CMK (cell line): ENCODE results near the gene OR6B3.

Experiments used
- DNase-seq: peaks from one replicate; pipeline ENCODE4 v3.0.0-alpha.2; 2010; ENCODE audit warnings: low read depth

Gene OR6B3

DNA sequence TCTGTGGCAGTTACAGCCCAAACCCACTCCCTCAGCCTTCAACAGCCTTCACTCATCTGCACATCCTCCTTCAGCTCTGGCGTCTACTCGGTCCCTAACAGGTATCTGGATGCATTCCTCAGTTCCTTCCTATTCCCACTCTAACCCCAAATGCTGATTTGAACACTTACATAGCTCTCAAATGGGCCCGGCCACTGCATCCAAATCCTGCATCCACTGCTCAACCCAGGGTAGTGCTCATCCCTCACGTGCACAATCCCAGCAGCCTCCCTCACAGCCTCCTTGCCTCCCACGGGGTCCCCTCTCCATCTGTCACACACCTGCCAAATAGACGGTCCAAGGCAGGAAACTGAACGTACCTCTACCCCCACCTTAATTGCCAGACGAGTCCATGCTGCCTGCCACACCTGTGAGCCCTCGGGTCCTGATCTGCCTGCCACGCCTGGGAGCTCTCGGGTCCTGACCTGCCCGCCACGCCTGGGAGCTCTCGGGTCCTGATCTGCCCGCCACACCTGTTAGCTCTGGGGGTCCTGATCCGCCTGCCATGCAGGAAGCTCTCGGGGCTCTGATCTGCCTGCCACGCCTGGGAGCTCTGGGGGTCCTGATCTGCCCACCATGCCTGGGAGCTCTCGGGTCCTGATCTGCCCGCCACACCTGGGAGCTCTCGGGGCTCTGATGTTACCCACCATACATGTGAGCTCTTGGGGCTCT lies 9.9 kb downstream of the OR6B3 start:
- DNase-seq, result no peak

DNA sequence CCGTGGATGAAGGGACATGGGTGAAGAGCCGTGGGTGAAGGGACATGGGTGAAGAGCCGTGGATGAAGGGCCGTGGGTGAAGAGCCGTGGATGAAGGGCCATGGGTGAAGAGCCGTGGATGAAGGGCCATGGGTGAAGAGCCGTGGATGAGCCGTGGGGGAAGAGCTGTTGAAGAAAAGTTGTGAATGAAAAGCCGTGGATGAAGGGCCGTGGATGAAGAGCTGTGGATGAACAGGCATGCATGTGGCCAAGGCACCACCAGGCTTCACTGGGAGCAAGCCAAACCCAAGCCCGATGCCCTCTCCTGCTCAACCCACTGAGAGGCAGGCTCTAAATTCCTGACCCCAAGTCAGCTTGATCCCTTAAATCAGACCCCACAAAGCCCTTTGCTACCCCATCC lies 10.6 kb downstream of the OR6B3 start:
- DNase-seq, result no peak

DNA sequence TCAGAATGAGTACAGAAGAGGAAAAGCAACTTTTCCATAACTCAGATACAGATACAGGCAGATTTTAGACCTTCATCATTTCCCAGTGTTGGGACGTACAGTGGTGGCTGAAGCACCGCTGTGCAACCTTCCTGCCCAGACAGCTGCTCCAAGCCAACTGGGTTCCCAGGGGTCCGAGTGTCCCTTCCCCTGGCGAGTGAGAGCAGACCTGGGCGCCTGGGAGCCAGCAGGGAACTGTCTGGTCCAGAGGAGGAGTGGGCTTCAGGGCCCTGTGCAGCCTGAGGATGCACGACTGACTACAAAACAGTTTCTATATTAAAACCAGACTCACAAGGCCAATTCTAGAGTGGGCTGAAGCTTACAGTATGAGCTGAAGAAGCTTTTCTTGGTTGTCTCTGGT lies 12.0 kb downstream of the OR6B3 start:
- DNase-seq, result no peak

DNA sequence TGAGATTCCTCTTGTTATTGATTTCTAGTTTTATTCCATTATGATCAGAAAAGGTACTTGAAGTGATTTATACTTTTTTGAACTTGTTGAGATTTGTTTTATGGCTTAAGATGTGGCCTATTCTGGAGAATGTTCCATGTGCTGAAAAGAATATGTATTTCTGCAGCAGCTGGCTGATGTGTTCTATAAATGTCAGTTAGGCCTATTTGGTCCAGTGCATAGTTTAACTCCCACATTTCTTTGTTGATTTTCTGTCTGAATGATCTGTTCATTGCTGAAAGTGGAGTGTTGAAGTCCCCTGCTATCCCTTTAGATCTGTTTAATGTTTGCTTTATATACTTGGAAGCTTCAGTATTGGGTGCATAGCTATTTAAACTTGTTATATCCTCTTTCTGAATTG lies 16.0 kb downstream of the OR6B3 start:
- DNase-seq, result no peak

DNA sequence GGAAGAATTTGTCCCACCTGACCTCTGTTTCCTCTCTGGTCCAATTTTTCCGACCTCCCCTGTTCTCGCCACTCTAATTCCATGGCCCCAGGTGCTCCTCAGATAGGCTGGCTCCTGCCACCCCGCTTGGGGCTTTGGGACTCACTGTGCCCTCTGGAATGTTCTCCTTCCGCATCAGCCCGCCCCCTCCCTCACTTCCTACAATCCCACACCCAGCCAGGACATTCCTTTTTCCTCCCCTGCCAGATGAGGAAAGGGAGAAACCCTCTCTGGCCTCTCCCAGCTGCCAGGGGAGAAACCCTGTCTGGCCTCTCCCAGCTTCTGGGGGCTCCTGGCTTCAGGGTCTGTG lies 20.0 kb downstream of the OR6B3 start:
- DNase-seq, result no peak

DNA sequence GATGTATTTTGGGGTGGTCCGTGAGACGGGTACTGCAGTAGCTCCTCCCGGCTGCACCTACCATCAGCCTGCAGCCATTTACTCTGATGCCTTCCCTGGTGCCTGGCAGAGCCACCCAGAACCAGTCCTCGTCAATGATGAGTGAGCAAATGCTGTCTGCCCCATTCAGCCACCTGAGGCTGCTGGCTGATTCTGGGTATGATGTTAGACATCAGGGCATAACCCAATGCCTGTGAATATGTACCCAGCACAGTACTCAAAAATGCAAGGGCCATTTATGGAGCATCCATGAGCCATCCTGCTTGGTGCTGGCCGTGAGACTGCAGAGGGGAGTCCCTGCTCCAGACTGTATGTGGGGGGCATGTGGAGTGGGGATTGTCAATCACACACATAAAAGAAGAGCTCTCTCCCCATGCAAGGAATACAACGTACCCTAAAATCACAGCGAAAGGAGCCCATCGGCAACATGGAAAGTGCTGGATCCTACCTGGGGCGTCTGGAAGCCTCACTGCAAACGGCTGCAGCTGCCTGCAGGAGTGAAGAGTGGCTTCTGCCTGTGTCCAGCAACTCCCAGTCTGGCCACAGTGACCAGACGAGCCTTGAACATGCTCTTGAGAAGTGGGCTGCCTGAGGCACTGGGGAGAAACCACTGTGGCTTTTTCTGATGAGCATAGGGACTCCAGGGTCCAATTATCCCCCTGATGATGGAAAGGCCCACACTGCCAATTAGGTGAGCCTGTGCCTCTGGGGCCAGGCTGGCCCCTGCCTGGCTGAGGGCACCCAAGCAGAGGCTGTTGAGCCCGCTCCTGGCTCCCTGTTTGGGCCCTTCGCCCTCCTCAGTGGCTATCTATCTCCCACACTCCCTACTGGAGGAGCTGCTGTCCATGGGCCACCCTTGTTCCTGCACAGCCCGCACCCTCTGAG lies 20.7 kb downstream of the OR6B3 start:
- DNase-seq, result no peak

DNA sequence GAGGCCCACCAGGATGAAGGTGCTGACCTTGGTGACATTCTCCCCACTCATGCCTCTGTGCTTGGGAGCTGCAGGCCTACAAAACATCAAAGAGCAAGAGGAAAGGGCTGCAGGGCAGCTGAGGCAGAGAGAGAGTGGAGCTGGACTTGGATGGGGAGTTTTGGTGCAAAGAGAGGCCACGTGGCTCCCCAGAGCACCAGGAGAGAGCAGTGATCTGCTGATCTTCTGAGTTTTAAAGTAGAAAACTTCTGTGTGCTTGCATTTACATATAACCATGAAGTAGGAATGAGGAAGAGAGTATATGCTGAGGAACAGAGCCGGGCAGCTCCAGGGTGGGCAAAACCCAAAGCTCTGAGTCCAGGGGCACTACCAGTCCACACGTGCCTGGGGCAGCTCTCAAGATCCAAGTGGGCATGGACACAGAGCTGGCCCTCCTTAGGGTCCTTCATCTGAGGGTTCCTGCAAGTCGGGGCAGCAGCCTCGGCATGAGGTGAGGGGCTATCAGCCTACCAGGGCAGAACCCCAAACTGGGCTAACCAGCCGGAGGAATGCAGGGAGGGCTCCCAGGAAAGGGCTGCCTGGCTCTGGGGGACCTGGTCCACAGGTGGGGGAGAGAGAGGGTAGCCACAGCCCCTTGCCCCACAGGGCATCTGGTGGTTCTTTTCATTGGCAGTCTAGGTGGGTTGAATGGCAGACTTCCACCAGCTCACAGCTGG lies 22.8 kb downstream of the OR6B3 start, which contains the start of gene OR6B2:
Gene OR6B2, minus strand, starts transcription at position 51 of the 716 bp plus-strand sequence. Its CDS starts 0 bp downstream, at position 51.
- DNase-seq, result no peak

DNA sequence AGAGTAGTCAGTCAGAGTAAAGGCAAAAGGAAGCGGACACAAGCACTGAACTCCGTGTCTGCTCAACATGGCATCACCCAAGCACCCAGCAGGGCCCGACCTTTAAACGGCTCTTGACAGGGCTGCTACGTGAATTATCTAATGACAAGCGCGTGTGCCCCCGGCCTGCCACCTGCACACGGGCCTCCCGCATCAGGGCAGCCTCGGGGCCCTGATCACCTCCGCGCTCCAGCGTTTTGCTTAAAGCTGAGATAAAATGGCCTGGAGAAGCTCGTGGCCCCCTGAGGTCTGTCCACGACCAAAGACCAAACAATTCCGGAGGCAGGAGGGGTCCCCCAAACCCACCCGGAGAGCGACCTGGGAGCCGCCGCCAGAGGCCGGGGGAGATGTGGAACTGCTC lies 28.6 kb downstream of the OR6B3 start:
- peak; percentile 18 for DNase-seq

DNA sequence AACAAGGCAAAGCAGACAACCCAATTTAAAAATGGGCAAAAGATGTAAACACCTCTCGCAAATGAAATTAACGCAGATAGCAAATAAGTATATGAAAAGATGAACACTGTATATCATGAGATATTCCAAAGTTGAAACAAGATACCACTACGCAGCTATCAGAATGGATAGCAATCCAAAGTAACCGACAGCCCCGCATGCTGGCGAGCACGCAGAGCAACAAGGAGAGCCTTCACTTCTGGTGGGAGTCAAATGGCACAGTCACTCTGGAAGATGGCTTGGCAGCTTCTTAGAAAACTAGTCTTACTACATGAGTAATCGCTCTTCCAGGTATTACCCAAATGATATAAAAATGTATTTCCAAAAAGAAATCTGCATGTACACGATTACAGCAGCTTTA lies 29.5 kb downstream of the OR6B3 start:
- no peak for DNase-seq

DNA sequence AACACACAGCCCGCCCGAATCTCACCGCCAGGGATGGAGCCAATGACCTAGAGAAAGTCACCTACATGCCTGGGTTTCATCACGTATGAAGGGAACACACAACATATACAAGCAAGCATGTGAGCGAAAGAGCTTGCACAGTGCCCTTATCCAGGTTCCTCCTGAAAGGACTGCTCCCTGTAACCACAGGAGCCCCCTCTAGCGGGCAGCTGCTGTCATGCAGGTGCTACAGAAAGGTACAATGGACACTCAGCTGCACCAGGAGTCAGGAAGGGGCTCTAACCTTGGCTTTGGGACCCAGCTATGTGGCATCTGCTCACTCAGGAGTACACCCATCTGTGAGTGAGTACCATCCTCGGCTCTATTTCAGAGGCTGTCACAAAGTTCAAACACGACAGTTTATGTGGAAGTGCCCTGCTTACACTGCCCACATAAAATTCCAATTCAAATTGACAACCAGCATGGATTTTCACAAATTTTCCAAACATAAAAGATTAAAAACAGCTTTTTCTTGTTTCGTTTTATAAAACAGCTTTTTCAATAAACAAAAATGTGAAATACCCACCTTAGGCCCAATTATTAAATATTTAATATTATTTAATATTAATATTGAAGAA lies 31.7 kb downstream of the OR6B3 start:
- peak; percentile 51 for DNase-seq

DNA sequence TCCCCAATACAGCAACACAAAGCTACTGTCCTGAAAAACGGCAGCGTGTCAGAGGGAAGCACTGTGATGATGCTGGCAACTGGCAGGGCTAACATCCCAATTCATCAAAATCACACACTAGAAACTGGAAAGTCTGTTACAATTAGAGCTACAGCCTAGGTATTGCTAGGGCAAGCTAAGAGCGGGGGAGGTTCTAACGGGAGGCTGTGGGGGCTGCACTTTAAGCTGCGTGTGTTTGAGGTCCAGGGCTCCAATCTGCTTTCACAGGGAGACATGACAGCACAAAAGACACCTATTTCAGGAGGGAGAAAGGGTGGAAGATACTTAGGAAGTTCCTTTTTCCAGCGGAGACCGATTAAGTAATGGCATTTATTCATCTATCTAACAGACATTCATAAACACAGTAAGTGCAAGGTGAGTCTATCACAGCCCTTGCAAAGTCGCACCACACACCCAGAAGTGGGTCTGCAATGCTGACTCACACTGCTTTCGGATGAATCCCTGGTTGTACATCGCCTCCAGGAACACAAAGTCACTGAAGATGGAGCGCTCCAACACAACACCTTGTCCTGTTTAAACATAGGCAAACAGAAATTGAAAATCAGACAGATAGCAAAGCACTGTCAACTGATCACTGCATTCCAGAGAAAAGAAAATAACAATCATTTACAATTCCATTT lies 35.1 kb downstream of the OR6B3 start:
- DNase-seq, result no peak

DNA sequence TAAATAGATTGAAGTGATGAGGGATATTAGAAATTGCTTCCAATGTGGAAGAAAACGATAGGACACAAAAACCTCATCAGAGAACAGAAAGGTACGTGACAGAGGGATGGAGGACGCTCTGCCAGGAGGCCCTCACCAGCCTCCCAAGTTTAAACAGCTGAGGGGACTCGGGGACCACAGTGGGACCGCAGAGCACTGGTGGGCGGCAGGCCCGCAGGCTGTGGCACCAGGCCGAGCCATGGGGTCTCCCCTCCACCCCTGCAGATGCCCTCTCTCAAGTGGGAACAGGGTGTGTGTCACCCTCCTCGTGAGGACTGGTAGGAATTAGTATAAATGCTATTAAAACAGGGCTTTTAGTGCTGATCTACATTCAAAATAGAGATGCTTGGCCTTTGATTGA lies 39.0 kb downstream of the OR6B3 start:
- no peak for DNase-seq

DNA sequence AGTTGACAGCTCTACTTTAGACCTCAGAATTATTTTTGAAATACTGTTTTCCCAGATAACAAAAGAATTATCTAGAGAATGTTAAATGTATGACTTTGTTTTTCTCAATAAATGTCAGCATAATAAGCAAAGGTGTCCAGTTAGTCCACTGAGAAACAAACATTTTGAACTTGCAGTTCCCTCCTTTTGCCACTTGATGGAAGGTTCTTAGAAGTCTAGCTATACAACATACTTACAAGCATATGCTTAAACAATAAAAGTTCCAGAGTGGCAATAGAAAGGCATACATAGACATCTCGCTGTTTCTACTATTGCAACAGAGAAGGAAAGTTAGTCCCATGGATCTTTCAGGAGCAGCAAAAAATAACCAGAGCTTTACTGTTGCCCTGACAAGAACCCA lies 40.0 kb downstream of the OR6B3 start:
- no peak for DNase-seq

DNA sequence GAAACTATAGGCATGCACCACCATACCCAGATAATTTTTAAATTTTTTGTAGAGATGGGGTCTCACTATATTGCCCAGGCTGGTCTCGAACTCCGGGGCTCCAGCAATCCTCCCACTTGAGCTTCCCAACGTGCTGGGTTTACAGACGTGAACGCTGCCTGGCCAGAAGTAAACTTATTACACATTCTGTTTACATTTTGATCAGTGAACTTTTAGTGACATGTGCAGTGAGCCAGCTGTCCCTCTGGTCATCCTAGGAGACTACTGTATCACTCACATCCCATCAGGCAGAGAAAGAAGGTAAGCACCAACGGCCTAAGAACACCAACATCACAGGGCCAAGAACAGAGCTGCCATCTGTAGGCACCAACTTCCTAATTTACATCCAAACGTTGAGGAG lies 50.3 kb downstream of the OR6B3 start:
- DNase-seq, result no peak

DNA sequence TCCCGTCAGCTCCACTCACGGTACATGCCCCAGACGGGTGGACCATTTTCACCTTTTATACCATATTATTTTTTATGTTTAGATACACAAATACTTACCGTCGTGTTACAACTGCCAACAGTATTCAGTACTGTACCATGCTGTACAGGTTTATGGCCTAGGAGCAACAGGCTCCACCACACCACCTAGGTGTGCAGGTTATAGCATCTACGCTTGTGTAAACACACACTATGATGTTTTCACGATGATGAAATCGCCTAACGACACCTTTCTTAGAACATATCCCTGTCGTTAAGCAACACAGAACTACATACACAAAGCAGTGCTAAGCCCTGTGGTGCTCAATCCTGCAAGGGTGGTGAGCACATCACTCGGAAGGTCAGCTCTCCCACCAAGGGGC lies 52.6 kb downstream of the OR6B3 start:
- DNase-seq, result no peak

DNA sequence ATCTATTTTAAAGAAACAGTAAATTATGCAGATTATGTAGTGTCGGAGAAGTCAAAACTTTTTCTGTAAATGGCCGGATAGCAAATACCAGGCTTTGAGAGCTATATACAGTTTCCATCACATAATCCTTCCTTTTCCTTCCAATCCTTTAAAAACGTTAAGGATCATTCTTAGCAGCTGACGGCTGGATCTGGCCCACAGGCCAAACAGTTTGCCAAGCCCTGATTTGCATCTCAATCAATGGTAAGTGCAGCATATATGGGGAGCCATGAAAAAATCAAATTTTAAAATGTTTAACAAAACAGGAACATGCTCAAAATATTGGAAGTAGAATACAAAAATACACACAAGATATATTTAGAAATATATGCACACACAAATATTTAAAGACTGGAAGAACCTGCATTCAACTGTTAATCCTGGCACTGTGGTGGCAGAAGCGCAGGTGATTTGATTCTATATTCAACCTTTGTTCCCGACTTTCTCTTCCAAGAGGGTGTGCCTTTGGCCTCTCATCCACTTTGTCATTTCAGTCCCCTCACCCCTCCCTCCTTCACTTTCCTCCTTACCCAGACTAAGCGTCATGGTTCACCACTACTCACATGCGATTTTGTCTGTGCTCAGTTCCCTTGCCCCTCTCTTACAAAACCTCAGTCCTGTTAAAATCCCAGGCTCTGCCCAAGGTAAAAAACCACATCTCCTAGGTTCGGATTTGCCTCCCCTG lies 55.5 kb downstream of the OR6B3 start:
- no peak for DNase-seq
